D721Med (cell line): ENCODE measurements around the gene KCTD20.
"Not testable (repeated sequence)": the region's sequence is repeated elsewhere in the genome, so short reads cannot be mapped to it uniquely, and the experiment has no call there.

Experiments
- DNase-seq: peaks from one replicate; pipeline ENCODE4 v3.0.0; 2011; ENCODE audit warnings: low spot score; ENCODE audit not compliant: insufficient read length
- FAIRE-seq: peaks from 2 replicates; lab custom pipeline; 2011; peaks lifted over from hg19 to GRCh38; lab: Jason Lieb, UNC
- TF ChIP-seq, protein P1 (sequence below): IDR thresholded peaks from 2 replicates; pipeline ENCODE4 v1.5.1; 2012; ENCODE audit warnings: mild to moderate bottlenecking, control low read depth; ENCODE audit not compliant: insufficient read depth; ENCODE audit errors: missing control alignments

KCTD20 gene

GRCh38 chr6:36464233-36464632 is 21.4 kb downstream of the KCTD20 start:
- FAIRE-seq (no peak), DNase-seq (no peak)
- TF ChIP-seq, protein P1, sequence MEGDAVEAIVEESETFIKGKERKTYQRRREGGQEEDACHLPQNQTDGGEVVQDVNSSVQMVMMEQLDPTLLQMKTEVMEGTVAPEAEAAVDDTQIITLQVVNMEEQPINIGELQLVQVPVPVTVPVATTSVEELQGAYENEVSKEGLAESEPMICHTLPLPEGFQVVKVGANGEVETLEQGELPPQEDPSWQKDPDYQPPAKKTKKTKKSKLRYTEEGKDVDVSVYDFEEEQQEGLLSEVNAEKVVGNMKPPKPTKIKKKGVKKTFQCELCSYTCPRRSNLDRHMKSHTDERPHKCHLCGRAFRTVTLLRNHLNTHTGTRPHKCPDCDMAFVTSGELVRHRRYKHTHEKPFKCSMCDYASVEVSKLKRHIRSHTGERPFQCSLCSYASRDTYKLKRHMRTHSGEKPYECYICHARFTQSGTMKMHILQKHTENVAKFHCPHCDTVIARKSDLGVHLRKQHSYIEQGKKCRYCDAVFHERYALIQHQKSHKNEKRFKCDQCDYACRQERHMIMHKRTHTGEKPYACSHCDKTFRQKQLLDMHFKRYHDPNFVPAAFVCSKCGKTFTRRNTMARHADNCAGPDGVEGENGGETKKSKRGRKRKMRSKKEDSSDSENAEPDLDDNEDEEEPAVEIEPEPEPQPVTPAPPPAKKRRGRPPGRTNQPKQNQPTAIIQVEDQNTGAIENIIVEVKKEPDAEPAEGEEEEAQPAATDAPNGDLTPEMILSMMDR = no peak

GRCh38 chr6:36467625-36468024 is 24.8 kb downstream of the KCTD20 start:
- DNase-seq (no peak), FAIRE-seq (no peak)
- TF ChIP-seq, protein P1 = no peak

- DNase-seq = no peak
- TF ChIP-seq, protein P1 = no peak
- no peak for FAIRE-seq
These were observed 26.4 kb downstream of the KCTD20 start for GRCh38 chr6:36469148-36469661.

GRCh38 chr6:36469946-36470345 is 27.1 kb downstream of the KCTD20 start:
- FAIRE-seq = peak; percentile 80

DNA sequence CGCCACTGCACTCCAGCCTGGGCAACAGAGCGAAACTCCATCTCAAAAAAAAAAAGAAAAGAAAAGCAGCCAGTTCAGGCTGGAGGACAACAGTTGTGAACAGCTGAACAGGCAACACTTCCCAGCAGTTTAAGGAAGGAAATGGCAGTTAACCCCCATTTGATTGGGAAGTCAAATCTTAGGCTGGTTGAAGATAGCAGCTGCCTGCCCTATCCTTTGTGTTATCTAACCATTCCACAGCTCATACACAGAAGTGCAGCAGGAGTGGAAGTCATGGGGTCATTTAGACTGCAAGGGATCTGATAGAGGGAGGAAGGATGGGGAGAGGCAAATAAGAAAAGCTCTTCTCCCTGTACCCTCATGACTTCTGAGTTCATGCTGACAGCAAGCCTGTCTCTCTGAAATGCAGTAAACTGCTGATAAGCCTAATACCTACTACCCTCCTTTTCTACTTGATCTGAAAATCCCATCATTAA is 35.3 kb downstream of the KCTD20 start:
- no peak for FAIRE-seq
- DNase-seq = no peak
- TF ChIP-seq, protein P1 = no peak

More at GRCh38 chr6:36469946-36470345, 27.1 kb downstream of the KCTD20 start:
- DNase-seq = no peak
- TF ChIP-seq, protein P1 = no peak

GRCh38 chr6:36479256-36479655 is 36.5 kb downstream of the KCTD20 start:
- FAIRE-seq (no peak), DNase-seq (no peak)
- TF ChIP-seq, protein P1 = no peak

DNA sequence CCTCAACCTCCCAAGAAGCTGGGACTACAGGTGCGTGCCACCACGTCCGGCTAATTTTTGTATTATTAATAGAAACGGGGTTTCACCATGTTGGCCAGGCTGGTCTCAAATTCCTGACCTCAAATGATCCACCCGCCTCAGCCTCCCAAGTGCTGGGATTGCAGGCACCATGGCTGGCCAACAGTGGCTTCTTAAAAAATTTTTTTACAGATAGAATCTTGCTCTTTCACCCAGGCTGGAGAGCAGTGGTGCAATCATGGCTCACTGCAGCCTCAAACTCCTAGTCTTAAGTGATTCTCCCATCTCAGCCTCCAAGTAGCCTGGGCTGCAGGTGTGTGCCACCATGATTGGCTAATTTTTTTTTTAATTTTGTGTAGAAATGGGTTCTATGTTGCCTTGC is 40.5 kb downstream of the KCTD20 start:
- not testable (repeated sequence) for FAIRE-seq, DNase-seq
